Natural killer cell (primary cell): ENCODE measurements around the gene NABP2. TPM values are rescaled to one million over a fixed set of nuclear protein-coding genes. Genes with fewer than 3 reads are reported as not detected.

Experiments
- ATAC-seq, 3 donors: fragments of 150-1000 bp in 2 of 3; fragments of 200-7000 bp in 1 of 3; cut with Tn5 transposase; 1 replicate in 1 of 3; 2 replicates in 2 of 3; pipeline ENCODE4 v1.10.0; 2021; ENCODE audit warnings: mild to moderate bottlenecking in 2 of 3, moderate library complexity in 2 of 3
- DNase-seq, 2 donors: peaks; one replicate each; pipeline versions ENCODE4 v3.0.0 to v3.0.0-alpha.2; 2013 to 2021; ENCODE audit warnings: mixed read lengths in 1 of 2
- H3K27ac ChIP-seq: one replicate; pipeline ENCODE4 v1.5.1; 2013; ENCODE audit warnings: mild to moderate bottlenecking, low read length
- H3K27me3 ChIP-seq: one replicate; pipeline ENCODE4 v1.6.1; 2013; ENCODE audit warnings: low read length; ENCODE audit not compliant: control insufficient read depth, insufficient read depth
- H3K36me3 ChIP-seq: one replicate; pipeline ENCODE4 v1.6.1; 2013; ENCODE audit warnings: low read length; ENCODE audit not compliant: control insufficient read depth, insufficient read depth
- H3K4me1 ChIP-seq: one replicate; pipeline ENCODE4 v1.6.1; 2013; ENCODE audit warnings: low read length; ENCODE audit not compliant: control insufficient read depth, insufficient read depth
- H3K4me3 ChIP-seq: one replicate; pipeline ENCODE4 v1.5.1; 2013; ENCODE audit warnings: low read length
- H3K9me3 ChIP-seq: one replicate; pipeline ENCODE4 v1.6.1; 2013; ENCODE audit warnings: low read length; ENCODE audit not compliant: control insufficient read depth, insufficient read depth
- H3K27ac Mint-ChIP-seq, 2 donors: one replicate each; pipeline ENCODE4 v1.8.0; 2022; ENCODE audit warnings: mild to moderate bottlenecking in 2 of 2, mixed read lengths in 2 of 2, moderate library complexity in 1 of 2
- H3K27me3 Mint-ChIP-seq, 2 donors: one replicate each; pipeline ENCODE4 v1.8.0; 2022; ENCODE audit warnings: low read depth in 2 of 2, mixed read lengths in 2 of 2
- H3K36me3 Mint-ChIP-seq: one replicate; pipeline ENCODE4 v1.8.0; 2022; ENCODE audit warnings: mixed read lengths
- H3K4me1 Mint-ChIP-seq, 2 donors: one replicate each; pipeline ENCODE4 v1.8.0; 2022; ENCODE audit warnings: mixed read lengths in 2 of 2
- H3K4me3 Mint-ChIP-seq: one replicate; pipeline ENCODE4 v1.8.0; 2022; ENCODE audit warnings: mild to moderate bottlenecking, moderate library complexity, mixed read lengths
- H3K9me3 Mint-ChIP-seq, 2 donors: one replicate each; pipeline ENCODE4 v1.8.0; 2022; ENCODE audit warnings: mixed read lengths in 2 of 2
- CTCF ChIP-seq: fragments of 200-600 bp; IDR thresholded peaks from one replicate; pipeline ENCODE4 v1.8.0; 2022; ENCODE audit warnings: antibody characterized with exemption
- WGBS: methylation state at CpG from one replicate; pipeline ENCODE4 v1.1.7; 2013; ENCODE audit warnings: missing lambda C conversion rate; ENCODE audit not compliant: insufficient coverage; 5-methylcytosine and 5-hydroxymethylcytosine counted together
- intact Hi-C: fragments of 100-400 bp; cut with micrococcal nuclease; formaldehyde crosslinking; loops from one replicate; pipeline ENCODE4 v1.14.2; 2022
- total RNA-seq, 4 donors: library from RNA; stranded (reverse); fragments of 120-200 nt in 1 of 4; gene quantifications; one replicate each; pipeline versions ENCODE4 v1.2.3 to v1.2.4, GENCODE V29; 2013 to 2022

NABP2 gene
- total RNA-seq, 3 donors from 2014 or later (not counting 1 experiment from before 2014, with no cell fraction given), result 21.6 to 23.4 (median 22.6) TPM

GRCh38 chr12:56241424-56242303 lies 17.5 kb downstream of the NABP2 start:
- no peak for TF ChIP-seq CTCF
- H3K4me3 ChIP-seq, result no peak overlapping the region
- no peaks in the 10 kb centered on the region for H3K36me3 Mint-ChIP-seq
- H3K27me3 Mint-ChIP-seq, result no peaks in the 10 kb centered on the region
- no peaks in the 10 kb centered on the region for H3K27me3 ChIP-seq
- H3K4me1 ChIP-seq, result no peaks in the 10 kb centered on the region
- 92% methylated on average over 7 of the region's 9 CpGs for WGBS
- no peak for DNase-seq
- H3K4me1 Mint-ChIP-seq, result peaks cover 0 to 12% of the 10 kb centered on the region in 2 donors
- intact Hi-C loops, result no loop called here
- ATAC-seq, result no peak
- peaks cover 56% of the 10 kb centered on the region for H3K36me3 ChIP-seq
- H3K9me3 ChIP-seq, result no peaks in the 10 kb centered on the region
- no peak overlapping the region for H3K4me3 Mint-ChIP-seq
- no peak overlapping the region for H3K27ac ChIP-seq
- H3K27ac Mint-ChIP-seq, result no peak overlapping the region
- H3K9me3 Mint-ChIP-seq, result no peaks in the 10 kb centered on the region

DNA sequence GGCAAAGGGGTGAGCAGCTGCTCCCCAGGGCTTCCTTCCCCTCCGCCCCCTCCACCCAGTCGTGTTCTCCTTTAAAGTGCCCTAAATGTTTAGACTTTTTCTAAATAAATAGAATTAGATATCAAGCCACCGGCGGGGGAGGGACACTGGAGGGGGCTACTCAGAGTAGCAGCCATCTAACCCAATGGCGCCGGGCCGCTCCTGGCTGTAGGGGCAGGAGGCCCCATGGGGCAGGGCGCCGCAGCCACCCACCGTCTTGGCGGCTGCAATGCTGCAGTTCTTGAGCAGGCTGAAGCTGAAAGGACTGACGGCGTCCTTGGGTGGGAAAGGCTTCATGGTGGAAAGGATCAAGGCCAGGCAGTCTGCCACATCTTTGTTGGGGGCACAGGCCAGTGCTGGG lies 18.8 kb downstream of the NABP2 start:
- WGBS, result 95% methylated on average over 13 of the region's 13 CpGs
- no peak overlapping the region for H3K27ac ChIP-seq
- H3K4me3 Mint-ChIP-seq, result no peak overlapping the region
- no peaks in the 10 kb centered on the region for H3K36me3 Mint-ChIP-seq
- no peak for TF ChIP-seq CTCF
- intact Hi-C loops, result no loop called here
- no peak overlapping the region for H3K4me3 ChIP-seq
- H3K27me3 ChIP-seq, result no peaks in the 10 kb centered on the region
- H3K4me1 Mint-ChIP-seq, result peaks cover 0 to 12% of the 10 kb centered on the region in 2 donors
- H3K36me3 ChIP-seq, result peaks cover 68% of the 10 kb centered on the region
- H3K9me3 Mint-ChIP-seq, result no peaks in the 10 kb centered on the region
- no peak for DNase-seq
- H3K27me3 Mint-ChIP-seq, result no peaks in the 10 kb centered on the region
- H3K9me3 ChIP-seq, result no peaks in the 10 kb centered on the region
- no peak overlapping the region for H3K27ac Mint-ChIP-seq
- no peaks in the 10 kb centered on the region for H3K4me1 ChIP-seq
- no peak for ATAC-seq

GRCh38 chr12:56243731-56244181 lies 19.6 kb downstream of the NABP2 start:
- ATAC-seq (no peak), DNase-seq (no peak)
- Histone ChIP-seq H3K9me3 (no peaks in the 10 kb centered on the region), H3K4me3 (no peak overlapping the region), H3K27me3 (no peaks in the 10 kb centered on the region), H3K4me1 (no peaks in the 10 kb centered on the region), H3K27ac (no peak overlapping the region), H3K36me3 (peaks cover 76% of the 10 kb centered on the region)
- Mint-ChIP-seq H3K4me3 (no peak overlapping the region), H3K36me3 (no peaks in the 10 kb centered on the region), H3K4me1 (peaks cover 0 to 12% of the 10 kb centered on the region in 2 donors), H3K27ac (no peak overlapping the region), H3K9me3 (no peaks in the 10 kb centered on the region), H3K27me3 (no peaks in the 10 kb centered on the region)
- WGBS, result 98% methylated on average over 3 of the region's 3 CpGs
- TF ChIP-seq CTCF, result no peak
- intact Hi-C loops, result no loop called here
